Calu3 (cell line): ENCODE results near the gene RHBG. TPM values are rescaled to one million over a fixed set of nuclear protein-coding genes. Genes with fewer than 3 reads are reported as not detected.
A peak's percentile ranks its signal among the peaks of the same experiment; 100 is the strongest.

Experiments
- BruUV-seq: library from RNA; stranded (reverse); fragments of 400-500 nt; replicated peaks from 2 replicates; lab custom pipeline; 2021; lab: Mats Ljungman, UMichigan
- CTCF ChIA-PET: fragments of 300-600 bp; sonication (Branson Sonifier 250); formaldehyde crosslinking; loops from one replicate; lab custom pipeline; 2022; ENCODE audit warnings: antibody characterized with exemption; lab: Charles Lee
- DNase-seq: peaks from one replicate; pipeline ENCODE4 v3.0.0; 2022
- H3K27ac Mint-ChIP-seq: one replicate; pipeline ENCODE4 v1.8.0; 2022; ENCODE audit warnings: mixed read lengths; ENCODE audit not compliant: unreplicated experiment
- H3K27me3 Mint-ChIP-seq: one replicate; pipeline ENCODE4 v1.8.0; 2022; ENCODE audit warnings: mixed read lengths; ENCODE audit not compliant: unreplicated experiment
- H3K36me3 Mint-ChIP-seq: one replicate; pipeline ENCODE4 v1.8.0; 2022; ENCODE audit warnings: mild to moderate bottlenecking, moderate library complexity, mixed read lengths; ENCODE audit not compliant: insufficient read depth, unreplicated experiment
- H3K4me1 Mint-ChIP-seq: one replicate; pipeline ENCODE4 v1.8.0; 2022; ENCODE audit warnings: mild to moderate bottlenecking, low read depth, mixed read lengths; ENCODE audit not compliant: unreplicated experiment
- H3K4me3 Mint-ChIP-seq: one replicate; pipeline ENCODE4 v1.8.0; 2022; ENCODE audit warnings: mild to moderate bottlenecking, low read depth, moderate library complexity, mixed read lengths; ENCODE audit not compliant: unreplicated experiment
- H3K9me3 Mint-ChIP-seq: one replicate; pipeline ENCODE4 v1.8.0; 2022; ENCODE audit warnings: low read depth, mixed read lengths; ENCODE audit not compliant: unreplicated experiment
- CTCF ChIP-seq: fragments of 200-600 bp; IDR thresholded peaks from one replicate; pipeline ENCODE4 v1.8.0; 2022; ENCODE audit warnings: antibody characterized with exemption; ENCODE audit not compliant: unreplicated experiment
- intact Hi-C: fragments of 100-400 bp; cut with micrococcal nuclease; formaldehyde crosslinking; loops from one replicate; pipeline ENCODE4 v1.10.0; 2022; ENCODE audit not compliant: unreplicated experiment
- total RNA-seq: library from RNA; stranded (reverse); gene quantifications from 2 replicates; pipeline ENCODE4 v1.2.3, GENCODE V29; 2022

RHBG gene
- total RNA-seq, 1 experiment from 2014 or later, result 0.26 TPM

GRCh38 chr1:156418416-156419070 is 49.5 kb downstream of the RHBG start:
- Mint-ChIP-seq H3K27ac (no peak overlapping the region), H3K9me3 (no peaks in the 10 kb centered on the region), H3K4me1 (peaks cover 39% of the 10 kb centered on the region), H3K27me3 (peaks cover 96% of the 10 kb centered on the region), H3K4me3 (no peak overlapping the region), H3K36me3 (peaks cover 26% of the 10 kb centered on the region)
- no peak for TF ChIP-seq CTCF
- CTCF ChIA-PET, result interaction anchor here (0.9 to 1.2 kb wide), 2 partner anchors 9 to 33 kb away, joined by 3 read pairs; no protein-coding TSS in a partner anchor
- intact Hi-C loops, result no loop called here
- no TSS peak for BruUV-seq
- DNase-seq, result no peak

GRCh38 chr1:156419854-156420204 is 50.8 kb downstream of the RHBG start:
- Mint-ChIP-seq H3K27me3 (peaks cover 100% of the 10 kb centered on the region), H3K36me3 (peaks cover 26% of the 10 kb centered on the region), H3K4me1 (peaks cover 39% of the 10 kb centered on the region), H3K4me3 (peak overlapping the region; percentile 76), H3K9me3 (no peaks in the 10 kb centered on the region), H3K27ac (no peak overlapping the region)
- CTCF ChIA-PET, result interaction anchor here (0.6 kb wide), 1 partner anchor 149 kb away, joined by 5 read pairs; no protein-coding TSS in a partner anchor
- intact Hi-C loops, result no loop called here
- BruUV-seq, result no TSS peak
- no peak for TF ChIP-seq CTCF
- no peak for DNase-seq

- peaks cover 100% of the 10 kb centered on the region for H3K27me3 Mint-ChIP-seq
- no peak for TF ChIP-seq CTCF
- BruUV-seq, result TSS peak; percentile 67
- peak overlapping the region; percentile 57 for H3K27ac Mint-ChIP-seq
- peaks cover 39% of the 10 kb centered on the region for H3K4me1 Mint-ChIP-seq
- H3K36me3 Mint-ChIP-seq, result peaks cover 26% of the 10 kb centered on the region
- peak overlapping the region; percentile 76 for H3K4me3 Mint-ChIP-seq
- CTCF ChIA-PET, result interaction anchor here (0.6 kb wide), 1 partner anchor 149 kb away, joined by 5 read pairs; no protein-coding TSS in a partner anchor
- intact Hi-C loops, result no loop called here
- no peaks in the 10 kb centered on the region for H3K9me3 Mint-ChIP-seq
- peak; percentile 23 for DNase-seq
Measured at GRCh38 chr1:156420205-156421061, 51.4 kb downstream of the RHBG start.

GRCh38 chr1:156421062-156421938 is 52.3 kb downstream of the RHBG start:
- peak overlapping the region; percentile 57 for H3K27ac Mint-ChIP-seq
- peaks cover 100% of the 10 kb centered on the region for H3K27me3 Mint-ChIP-seq

More at GRCh38 chr1:156421062-156421938, 52.3 kb downstream of the RHBG start:
- BruUV-seq, result no TSS peak
- CTCF ChIA-PET, result interaction anchor here (0.7 to 2.8 kb wide), 4 partner anchors 9 to 36 kb away, joined by 4 to 19 read pairs (median 8); no protein-coding TSS in a partner anchor
- Mint-ChIP-seq H3K36me3 (peaks cover 26% of the 10 kb centered on the region), H3K9me3 (no peaks in the 10 kb centered on the region), H3K4me3 (peak overlapping the region; percentile 76), H3K4me1 (peaks cover 39% of the 10 kb centered on the region)
- DNase-seq, result peak; percentile 89
- intact Hi-C loops, result no loop called here
- TF ChIP-seq CTCF, result no peak
